IMR-90 (cell line): ENCODE measurements around the gene ZBTB4.

Source experiments
- CTCF ChIP-seq: conservative IDR thresholded peaks from 2 replicates; pipeline ENCODE4 v1.5.1; 2012; ENCODE audit warnings: mild to moderate bottlenecking, low read depth, low read length, improper control_type of control experiment
- MAZ ChIP-seq: IDR thresholded peaks from 2 replicates; pipeline ENCODE4 v1.6.1; 2012; ENCODE audit warnings: low read depth, mild to moderate bottlenecking, low read length, improper control_type of control experiment, moderate library complexity, borderline replicate concordance
- POLR2A ChIP-seq: IDR thresholded peaks from 2 replicates; pipeline ENCODE4 v1.6.1; 2012; ENCODE audit warnings: mild to moderate bottlenecking, low read depth, low read length
- RAD21 ChIP-seq: IDR thresholded peaks from 2 replicates; pipeline ENCODE4 v1.6.1; 2012; ENCODE audit warnings: low read length, improper control_type of control experiment
- RCOR1 ChIP-seq: IDR thresholded peaks from 2 replicates; pipeline ENCODE4 v1.6.1; 2012; ENCODE audit warnings: mild to moderate bottlenecking, low read length, improper control_type of control experiment; ENCODE audit not compliant: insufficient replicate concordance
- SMC3 ChIP-seq: fragments of 150-350 bp; IDR thresholded peaks from 2 replicates; pipeline ENCODE4 v1.6.1; 2016; ENCODE audit warnings: low read depth, mild to moderate bottlenecking, antibody characterized with exemption, low read length, moderate library complexity
- USF2 ChIP-seq: fragments of 150-350 bp; IDR thresholded peaks from 2 replicates; pipeline ENCODE4 v1.6.1; 2017; ENCODE audit warnings: mild to moderate bottlenecking, antibody characterized with exemption, low read length, low read depth

- no peak for TF ChIP-seq MAZ
- TF ChIP-seq POLR2A = no peak
- TF ChIP-seq CTCF = no peak
- no peak for TF ChIP-seq RCOR1
- no peak for TF ChIP-seq RAD21
- no peak for TF ChIP-seq USF2
- no peak for TF ChIP-seq SMC3
These were observed 33.8 kb downstream of the ZBTB4 start for GRCh38 chr17:7445619-7445968.
